ENCODE data around the gene EMC8.
"Not testable (repeated sequence)": the region's sequence is repeated elsewhere in the genome, so short reads cannot be mapped to it uniquely, and the experiment has no call there.

Gene EMC8

DNA sequence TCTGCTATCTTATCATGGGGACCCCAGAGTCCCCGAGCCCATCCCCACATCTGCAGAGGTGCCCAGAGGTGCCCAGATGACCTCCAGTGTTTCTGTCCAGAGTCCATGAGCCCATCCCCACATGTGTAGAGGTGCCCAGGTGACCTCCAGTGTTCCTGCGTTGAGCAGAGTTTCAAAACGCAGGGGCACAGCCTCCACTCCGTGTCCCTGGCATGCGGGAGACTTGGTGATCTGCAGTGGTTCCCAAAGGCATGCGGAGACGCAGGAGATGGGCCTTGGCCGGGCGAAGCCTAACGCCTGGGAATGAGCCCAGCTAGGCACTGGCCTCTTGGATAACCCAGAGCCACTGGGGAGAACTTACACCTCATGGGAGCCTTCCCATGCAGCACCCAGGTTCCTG, 41.5 kb upstream of the EMC8 start:
- no peaks in the 10 kb centered on the region for H3K36me3 ChIP-seq
- H3K27me3 ChIP-seq (ENCODE audit: insufficient read depth, low read depth, severe bottlenecking) = no peaks in the 10 kb centered on the region
- TF ChIP-seq, protein P1, sequence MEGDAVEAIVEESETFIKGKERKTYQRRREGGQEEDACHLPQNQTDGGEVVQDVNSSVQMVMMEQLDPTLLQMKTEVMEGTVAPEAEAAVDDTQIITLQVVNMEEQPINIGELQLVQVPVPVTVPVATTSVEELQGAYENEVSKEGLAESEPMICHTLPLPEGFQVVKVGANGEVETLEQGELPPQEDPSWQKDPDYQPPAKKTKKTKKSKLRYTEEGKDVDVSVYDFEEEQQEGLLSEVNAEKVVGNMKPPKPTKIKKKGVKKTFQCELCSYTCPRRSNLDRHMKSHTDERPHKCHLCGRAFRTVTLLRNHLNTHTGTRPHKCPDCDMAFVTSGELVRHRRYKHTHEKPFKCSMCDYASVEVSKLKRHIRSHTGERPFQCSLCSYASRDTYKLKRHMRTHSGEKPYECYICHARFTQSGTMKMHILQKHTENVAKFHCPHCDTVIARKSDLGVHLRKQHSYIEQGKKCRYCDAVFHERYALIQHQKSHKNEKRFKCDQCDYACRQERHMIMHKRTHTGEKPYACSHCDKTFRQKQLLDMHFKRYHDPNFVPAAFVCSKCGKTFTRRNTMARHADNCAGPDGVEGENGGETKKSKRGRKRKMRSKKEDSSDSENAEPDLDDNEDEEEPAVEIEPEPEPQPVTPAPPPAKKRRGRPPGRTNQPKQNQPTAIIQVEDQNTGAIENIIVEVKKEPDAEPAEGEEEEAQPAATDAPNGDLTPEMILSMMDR (IDR thresholded peaks at IDR 0.05; ENCODE audit: low read depth, low read length) = no peak
- no peak overlapping the region for H3K4me3 ChIP-seq (ENCODE audit: low read depth, low read length)
- DNase-seq = no peak
- H3K27ac ChIP-seq = no peak overlapping the region
- no peaks in the 10 kb centered on the region for H3K9me3 ChIP-seq (ENCODE audit: severe bottlenecking)

DNA sequence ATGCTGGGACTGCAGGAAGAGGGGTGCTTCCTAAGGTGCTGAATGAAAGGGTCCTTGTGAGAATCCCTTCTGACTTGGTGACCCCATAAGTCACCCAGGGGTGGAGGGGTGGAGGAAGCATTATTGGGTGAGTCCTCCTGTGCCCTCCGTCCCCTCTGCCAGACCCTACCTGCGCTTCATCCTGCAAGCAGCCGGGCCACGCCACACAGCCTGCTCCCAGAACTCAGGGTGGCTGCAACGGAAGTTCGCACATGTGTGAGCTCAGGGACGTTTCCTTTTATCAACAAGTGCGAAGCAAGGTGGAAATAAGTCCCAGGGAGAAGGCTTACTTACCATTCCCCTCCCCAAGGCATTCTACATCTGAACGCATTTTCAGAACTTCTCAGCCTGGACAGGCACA, 41.1 kb upstream of the EMC8 start:
- TF ChIP-seq, protein P1 (IDR thresholded peaks at IDR 0.05; ENCODE audit: low read depth, low read length) = no peak
- DNase-seq = no peak
- no peaks in the 10 kb centered on the region for H3K27me3 ChIP-seq (ENCODE audit: insufficient read depth, low read depth, severe bottlenecking)

DNA sequence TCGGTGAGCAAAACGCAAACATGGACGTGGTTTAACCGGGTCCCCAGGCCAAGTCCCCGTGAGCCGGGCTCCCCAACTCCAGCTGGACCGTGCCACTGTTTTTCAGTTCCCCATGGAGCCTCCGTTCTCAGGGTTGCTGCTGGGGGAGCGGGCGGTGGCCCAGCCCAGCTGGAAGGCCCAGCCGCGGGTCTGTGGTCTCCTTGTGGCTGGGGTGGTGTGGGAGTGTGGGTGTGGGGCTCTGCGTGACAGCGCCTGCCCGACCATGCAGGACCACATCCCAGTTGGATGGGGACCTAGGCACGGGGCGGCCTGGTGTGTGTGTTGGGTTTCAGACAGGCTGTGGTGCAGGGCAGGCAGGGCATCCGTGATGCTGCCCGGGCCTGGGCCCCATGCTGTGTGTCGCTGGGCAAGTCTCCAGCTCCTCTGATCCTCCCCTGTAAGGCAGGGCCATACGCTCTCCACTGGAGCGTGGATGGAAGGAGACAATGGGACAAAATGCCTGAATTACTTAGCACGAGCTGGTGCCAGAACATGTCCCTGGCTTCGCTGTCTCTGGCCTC, 40.4 kb upstream of the EMC8 start:
- no peak for DNase-seq
- H3K4me3 ChIP-seq (ENCODE audit: low read depth, low read length) = no peak overlapping the region
- no peaks in the 10 kb centered on the region for H3K36me3 ChIP-seq
- no peaks in the 10 kb centered on the region for H3K27me3 ChIP-seq (ENCODE audit: insufficient read depth, low read depth, severe bottlenecking)
- TF ChIP-seq, protein P1 (IDR thresholded peaks at IDR 0.05; ENCODE audit: low read depth, low read length) = no peak
- H3K9me3 ChIP-seq (ENCODE audit: severe bottlenecking) = no peaks in the 10 kb centered on the region
- H3K27ac ChIP-seq = no peak overlapping the region

More for the DNA sequence above, 41.1 kb upstream of the EMC8 start:
- H3K9me3 ChIP-seq (ENCODE audit: severe bottlenecking) = no peaks in the 10 kb centered on the region
- no peak overlapping the region for H3K4me3 ChIP-seq (ENCODE audit: low read depth, low read length)
- no peaks in the 10 kb centered on the region for H3K36me3 ChIP-seq
- no peak overlapping the region for H3K27ac ChIP-seq

DNA sequence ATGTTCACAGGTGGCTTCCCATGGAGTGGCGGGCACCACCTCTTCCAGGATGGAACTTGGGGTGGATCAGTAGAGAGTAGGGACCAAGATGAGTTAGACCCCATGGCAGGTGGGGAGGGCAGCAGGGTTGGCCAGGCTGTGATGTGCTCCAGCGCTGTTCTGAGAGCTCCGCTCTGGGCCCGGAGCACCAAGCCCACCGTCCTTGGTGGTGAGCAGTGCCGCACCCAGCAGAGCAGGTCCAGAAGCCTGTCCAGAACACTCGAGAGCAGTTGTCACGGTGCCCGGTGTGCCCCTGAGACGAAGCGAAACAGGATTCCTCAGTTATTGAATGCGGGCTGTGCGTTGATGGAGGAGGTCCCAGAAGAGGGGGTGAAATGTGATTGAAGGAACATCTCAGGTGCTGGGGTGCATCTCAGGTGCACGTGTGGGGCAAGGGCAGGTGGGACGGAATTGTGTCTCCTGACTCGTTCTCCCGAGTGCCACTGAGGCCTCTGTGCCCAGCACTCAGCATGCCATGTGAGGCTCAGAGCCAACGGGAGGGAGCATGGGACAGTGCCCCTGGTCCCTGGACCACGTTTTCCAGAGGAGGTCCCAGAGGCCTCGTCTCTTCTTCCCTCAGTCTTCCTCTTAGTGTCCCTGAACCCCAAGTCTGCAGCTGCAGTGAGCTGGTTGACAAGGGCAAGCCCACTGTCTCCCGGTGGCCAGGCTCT, 39.7 kb upstream of the EMC8 start:
- H3K27ac ChIP-seq = no peak overlapping the region
- H3K4me3 ChIP-seq (ENCODE audit: low read depth, low read length) = no peak overlapping the region
- DNase-seq = no peak
- TF ChIP-seq, protein P1 (IDR thresholded peaks at IDR 0.05; ENCODE audit: low read depth, low read length) = no peak
- no peaks in the 10 kb centered on the region for H3K36me3 ChIP-seq
- H3K9me3 ChIP-seq (ENCODE audit: severe bottlenecking) = no peaks in the 10 kb centered on the region
- no peaks in the 10 kb centered on the region for H3K27me3 ChIP-seq (ENCODE audit: insufficient read depth, low read depth, severe bottlenecking)

DNA sequence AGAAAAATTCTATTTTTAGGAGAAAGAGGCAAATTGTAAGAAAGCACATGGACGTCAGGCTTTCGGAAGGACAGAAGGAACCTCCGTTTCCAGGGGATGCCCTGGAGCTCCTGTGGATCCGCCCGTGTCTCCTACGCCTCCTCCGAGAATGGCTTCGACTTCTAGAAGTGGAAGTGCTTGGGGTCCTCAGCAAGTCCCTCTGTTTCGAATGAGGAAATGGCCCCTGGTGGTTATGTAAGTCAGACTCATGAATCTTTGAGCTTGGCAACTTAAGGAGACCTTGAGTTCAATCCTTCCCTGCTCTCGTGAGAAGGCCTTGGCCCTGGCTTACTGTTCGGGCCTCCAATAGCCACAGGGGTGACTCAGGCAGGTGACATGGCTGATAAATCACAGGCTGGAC, 39.0 kb upstream of the EMC8 start:
- no peak overlapping the region for H3K4me3 ChIP-seq (ENCODE audit: low read depth, low read length)
- H3K27ac ChIP-seq = no peak overlapping the region
- H3K9me3 ChIP-seq (ENCODE audit: severe bottlenecking) = no peaks in the 10 kb centered on the region
- TF ChIP-seq, protein P1 (IDR thresholded peaks at IDR 0.05; ENCODE audit: low read depth, low read length) = no peak
- no peaks in the 10 kb centered on the region for H3K27me3 ChIP-seq (ENCODE audit: insufficient read depth, low read depth, severe bottlenecking)
- no peaks in the 10 kb centered on the region for H3K36me3 ChIP-seq
- DNase-seq = no peak

DNA sequence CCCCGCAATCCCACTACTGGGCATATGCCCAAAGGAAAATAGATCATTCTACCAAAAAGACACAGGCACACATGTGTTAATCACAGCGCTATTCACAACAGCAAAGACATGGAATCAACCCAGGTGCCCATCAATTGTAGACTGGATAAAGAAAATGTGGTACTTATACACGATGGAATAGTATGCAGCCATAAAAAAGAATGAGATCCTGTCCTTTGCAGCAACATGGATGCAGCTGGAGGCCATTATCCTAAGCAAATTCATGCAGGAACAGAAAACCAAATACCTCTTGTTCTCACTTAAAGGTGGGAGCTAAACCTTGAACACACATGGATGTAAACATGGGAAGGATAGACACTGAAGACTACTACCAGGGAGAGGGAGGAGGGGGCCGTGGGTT, 38.3 kb upstream of the EMC8 start:
- not testable (repeated sequence) for H3K4me3 ChIP-seq (ENCODE audit: low read depth, low read length); H3K27me3 ChIP-seq (ENCODE audit: insufficient read depth, low read depth, severe bottlenecking); DNase-seq; H3K36me3 ChIP-seq; H3K9me3 ChIP-seq (ENCODE audit: severe bottlenecking); H3K27ac ChIP-seq
